Measurements from ENCODE around the gene RYR3.

DNA sequence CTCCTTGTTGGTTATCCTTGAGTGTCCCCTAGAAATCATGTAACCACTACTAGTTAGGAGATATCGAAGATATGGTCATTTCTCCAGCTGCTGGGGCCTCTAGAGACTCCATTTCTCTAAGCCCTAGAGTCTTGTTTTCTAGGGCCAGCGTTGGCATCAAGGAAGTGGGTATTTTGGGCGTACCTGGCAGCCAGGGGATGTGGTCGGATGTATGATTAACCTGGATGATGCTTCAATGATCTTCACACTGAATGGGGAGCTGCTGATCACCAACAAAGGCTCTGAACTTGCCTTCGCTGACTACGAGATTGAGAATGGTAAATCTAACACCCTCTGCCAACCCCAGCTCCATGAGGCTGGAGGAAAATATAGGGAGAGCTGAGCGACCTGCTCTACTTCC lies 325.5 kb downstream of the RYR3 start:
- TF ChIP-seq CTCF (IDR thresholded peaks at IDR 0.05) = no peak
- no peak for TF ChIP-seq EZH2 (IDR thresholded peaks at IDR 0.05; ENCODE audit: borderline replicate concordance, insufficient read depth, low read depth, low read length, poor library complexity, severe bottlenecking)
